Left colon (tissue), 2 donors: Measurements from ENCODE around the gene MARCHF3. TPM values are rescaled to one million over a fixed set of nuclear protein-coding genes. Genes with fewer than 3 reads are reported as not detected.

Source experiments
- ATAC-seq: fragments of 200-7000 bp; cut with Tn5 transposase; one replicate; pipeline ENCODE4 v1.9.1; 2020; ENCODE audit warnings: mild to moderate bottlenecking, moderate library complexity
- DNase-seq, 2 donors: peaks; one replicate each; pipeline ENCODE4 v3.0.0-alpha.2; 2020
- intact Hi-C, 2 donors: fragments of 100-400 bp; cut with DNase I in 1 of 2; cut with micrococcal nuclease in 1 of 2; formaldehyde crosslinking; loops; one replicate each; pipeline versions ENCODE4 v1.11.2 to v1.14.0; 2022; cut with DNase I, micrococcal nuclease
- total RNA-seq, 2 donors: library from RNA; stranded (reverse); fragmentation: NEBNext Ultra II Directional; extraction: Animal tissue kit (Norgen Biotek cat#: 25700); gene quantifications; one replicate each; pipeline ENCODE4 v1.2.1, GENCODE V29; 2021
- donor health status: DM: no; HTN: no; CAD: no.
- donor health status: DM: yes; HTN: yes; CAD: no.

The MARCHF3 gene
- total RNA-seq, 2 donors from 2014 or later = 40.3 to 57.7 TPM

DNA sequence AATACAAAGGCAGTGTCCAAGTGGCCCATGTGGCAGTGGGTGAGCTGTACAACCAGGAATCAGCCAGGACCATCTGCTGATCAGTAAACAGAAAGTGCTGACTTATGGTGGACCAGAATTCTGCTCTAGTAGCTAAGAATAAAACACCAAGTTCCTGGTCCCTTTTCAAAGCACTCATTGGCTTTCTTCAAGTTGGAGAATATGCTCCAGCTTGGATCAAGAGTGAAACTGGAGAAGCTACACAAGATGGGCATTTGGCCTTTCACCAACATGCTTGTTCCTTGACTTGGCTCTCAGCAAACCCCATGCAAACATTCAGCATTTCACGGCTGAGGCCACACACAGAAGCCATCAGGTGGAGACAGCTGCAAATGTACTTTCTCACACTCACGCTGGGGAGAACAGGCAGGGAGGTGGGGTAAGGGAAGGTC is 32.1 kb downstream of the MARCHF3 start:
- DNase-seq (no peak), ATAC-seq (peak; percentile 60)
- intact Hi-C loops = no loop called here

DNA sequence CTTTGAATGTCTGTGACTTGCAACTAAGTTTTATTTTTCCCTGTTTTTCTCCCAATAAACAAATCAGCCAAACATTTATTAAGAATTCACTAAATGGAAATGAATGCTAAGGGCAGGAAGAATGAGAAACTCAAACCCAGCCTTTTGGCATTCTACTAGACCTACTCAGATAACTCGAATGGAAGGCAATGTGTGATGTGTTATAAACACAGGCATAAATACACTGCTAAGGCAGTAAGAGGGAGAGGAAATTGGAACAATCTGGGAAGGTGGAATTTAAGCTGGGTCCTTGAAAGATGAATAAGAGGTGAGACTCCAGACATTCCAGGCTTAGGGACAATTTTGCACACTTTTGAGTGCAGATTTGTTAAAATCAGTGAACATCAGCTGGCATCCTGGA is 34.7 kb downstream of the MARCHF3 start:
- no peak for ATAC-seq
- intact Hi-C loops = no loop called here
- DNase-seq = no peak

DNA sequence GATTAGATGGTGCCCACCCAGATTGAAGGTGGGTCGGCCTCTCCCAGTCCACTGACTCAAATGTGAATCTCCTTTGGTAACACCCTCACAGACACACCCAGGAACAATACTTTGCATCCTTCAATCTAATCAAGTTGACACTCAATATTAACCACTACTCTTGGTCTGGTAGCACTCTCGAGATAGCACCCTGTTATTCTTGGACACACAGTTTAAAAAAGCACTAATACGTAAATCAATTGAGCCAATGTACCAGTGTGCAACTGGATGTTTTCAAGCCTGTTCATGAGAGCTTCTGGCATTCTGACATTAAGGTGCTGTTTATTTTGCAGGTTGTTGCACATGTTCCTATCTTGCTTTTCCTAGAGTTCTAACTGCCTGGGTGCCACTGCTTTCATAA is 35.3 kb downstream of the MARCHF3 start:
- intact Hi-C loops = no loop called here
- DNase-seq (no peak), ATAC-seq (no peak)

DNA sequence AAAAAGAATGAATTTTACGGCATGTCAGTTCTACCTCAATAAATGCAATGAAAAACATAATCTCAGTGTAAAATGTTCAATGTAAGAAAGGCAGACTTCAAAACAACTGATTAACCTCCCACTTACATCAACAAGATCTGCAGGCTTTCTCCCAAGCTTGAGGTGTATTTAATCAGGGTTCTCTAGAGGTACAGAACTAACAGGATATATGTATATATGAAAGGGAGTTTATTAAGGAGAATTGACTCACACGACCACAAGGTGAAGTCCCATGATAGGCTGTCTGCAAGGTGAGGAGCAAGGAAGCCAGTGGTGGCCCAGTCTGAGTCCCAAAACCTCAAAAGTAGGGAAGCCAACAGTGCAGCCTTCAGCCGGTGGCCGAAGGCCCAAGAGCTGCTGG is 35.9 kb downstream of the MARCHF3 start:
- intact Hi-C loops = no loop called here
- no peak for DNase-seq
- no peak for ATAC-seq

GRCh38 chr5:126988021-126988569 is 42.3 kb downstream of the MARCHF3 start:
- DNase-seq (no peak), ATAC-seq (no peak)
- intact Hi-C loops = no loop called here

DNA sequence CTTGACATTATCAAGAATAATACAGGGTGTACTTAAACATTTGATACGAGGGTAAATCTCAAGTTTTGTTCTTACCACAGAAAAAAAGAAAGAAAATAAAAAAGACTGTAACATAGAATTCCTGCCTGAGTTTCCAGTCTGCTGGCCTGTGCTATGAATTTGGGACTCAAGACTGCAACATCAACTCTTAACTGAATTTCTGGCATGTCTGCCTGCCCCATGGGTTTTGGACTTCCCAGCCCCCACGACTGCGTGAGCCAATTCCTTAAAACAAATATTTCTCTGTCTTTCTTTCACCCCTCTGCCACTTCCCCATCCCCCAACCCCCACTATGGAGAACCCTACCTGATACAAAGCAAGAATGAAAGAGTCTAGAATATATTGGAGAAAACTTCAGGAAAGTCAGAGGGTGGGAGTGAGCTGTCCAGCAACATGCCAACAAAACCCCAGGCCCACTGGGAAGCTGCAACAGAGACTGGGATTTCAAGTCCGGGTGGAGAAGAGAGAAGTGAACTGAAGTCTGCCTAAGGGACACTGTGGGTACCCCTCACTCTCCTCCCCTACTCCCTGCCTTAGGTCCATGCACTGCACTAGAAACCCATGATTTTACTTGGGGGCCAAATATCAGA is 43.0 kb downstream of the MARCHF3 start:
- ATAC-seq = no peak
- intact Hi-C loops = no loop called here
- DNase-seq = no peak

DNA sequence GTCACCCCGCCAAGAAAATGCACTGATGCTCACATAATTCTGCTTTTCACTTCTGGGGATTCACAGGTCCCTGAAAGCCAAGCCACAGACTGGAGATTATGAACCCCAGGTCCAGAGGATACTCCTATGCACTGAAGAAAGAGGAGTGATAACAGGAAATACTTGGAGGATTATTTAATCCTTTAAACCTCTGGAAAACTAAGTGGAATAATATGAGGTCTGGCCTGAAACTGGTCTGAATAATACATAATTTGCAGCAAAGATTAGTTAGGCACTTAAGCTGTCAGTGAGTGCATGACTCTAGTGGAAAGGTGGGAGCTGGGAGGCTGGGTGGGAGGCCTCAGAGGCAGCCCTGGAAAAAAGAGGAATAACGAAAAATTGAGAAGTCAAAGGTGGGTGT is 45.7 kb downstream of the MARCHF3 start:
- DNase-seq (no peak), ATAC-seq (no peak)
- intact Hi-C loops = no loop called here

DNA sequence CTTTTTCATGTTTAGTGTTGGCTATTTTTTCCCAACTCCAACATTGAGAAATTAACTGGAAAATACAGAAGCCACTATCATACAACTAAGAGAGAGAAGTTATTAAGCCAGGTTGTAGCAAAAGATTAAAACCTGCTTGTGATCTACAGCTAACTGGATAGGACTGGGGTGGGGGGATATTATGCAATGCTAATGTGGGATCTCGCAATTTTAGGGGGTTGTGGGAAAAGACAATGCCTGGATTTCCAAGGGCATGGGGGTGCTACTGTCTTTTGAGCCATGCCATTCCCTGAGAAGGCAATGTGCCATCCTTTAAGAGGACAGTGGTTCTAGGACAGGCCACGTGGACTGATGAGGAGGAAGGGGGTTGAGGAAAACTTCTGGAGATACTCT is 46.5 kb downstream of the MARCHF3 start:
- ATAC-seq = no peak
- intact Hi-C loops = no loop called here
- DNase-seq = no peak

DNA sequence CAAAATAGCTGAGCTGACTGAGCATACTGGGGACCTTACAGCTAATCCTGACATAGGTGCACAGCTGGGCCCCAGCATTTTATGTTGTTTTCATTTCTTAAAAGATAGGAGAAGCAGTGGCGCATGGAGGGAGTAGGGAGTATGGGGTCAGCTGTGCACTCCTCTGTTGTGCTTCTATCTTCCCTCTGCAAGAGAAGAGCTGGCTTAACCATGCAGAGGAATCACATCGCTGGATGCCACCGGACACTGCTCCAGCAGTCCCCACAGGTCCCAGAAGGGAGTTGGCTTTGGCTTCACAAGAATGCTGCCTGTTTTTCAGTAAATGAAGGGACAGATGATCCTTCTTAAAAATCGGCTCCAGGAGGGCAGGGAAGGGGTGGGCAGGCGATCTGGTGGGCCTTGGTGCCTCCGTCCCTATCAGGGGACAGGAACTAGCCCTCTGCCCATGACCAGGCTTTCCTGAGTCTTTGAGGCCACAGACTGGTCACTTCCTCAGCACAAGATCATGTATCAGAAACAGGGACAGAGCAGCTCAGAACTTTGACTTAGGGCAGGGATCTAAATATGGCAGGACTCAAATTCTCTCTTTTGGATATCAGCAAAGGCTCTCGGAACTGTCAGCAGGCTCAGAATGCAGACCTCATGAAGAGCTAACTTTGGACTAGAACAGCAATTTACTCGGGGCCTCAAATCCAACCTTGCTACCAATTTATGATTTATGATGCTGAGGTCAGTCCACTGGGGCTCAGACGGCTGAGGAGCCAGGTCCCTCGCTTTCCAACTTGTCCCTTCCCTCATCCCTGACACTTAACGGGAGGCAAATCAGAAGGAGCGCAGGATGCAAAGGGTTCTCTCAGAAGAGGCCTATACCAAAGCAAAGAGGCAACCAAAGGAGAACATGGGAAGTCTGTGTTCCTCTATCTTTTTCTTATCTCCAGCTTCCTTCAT is 47.2 kb downstream of the MARCHF3 start:
- intact Hi-C loops = no loop called here
- DNase-seq (no peak), ATAC-seq (no peak)

DNA sequence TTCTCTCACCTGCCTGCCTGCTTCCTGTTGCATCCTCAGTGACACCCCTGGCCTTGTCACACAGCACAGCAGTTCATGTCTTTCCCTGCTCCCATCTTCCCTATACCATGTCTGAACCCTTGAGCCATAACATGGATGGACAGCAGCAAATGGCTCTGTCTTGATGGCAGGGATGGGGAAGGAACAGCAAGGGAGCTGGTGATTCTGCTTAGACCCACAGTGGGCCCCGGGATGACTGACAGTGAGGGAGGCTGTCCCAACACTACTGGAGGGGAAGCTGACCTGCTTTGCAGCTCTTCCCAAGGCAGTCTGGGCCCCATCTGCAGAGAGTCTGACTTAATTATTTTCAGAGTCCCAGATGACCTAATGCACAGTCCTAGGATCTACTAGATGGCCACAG is 48.2 kb downstream of the MARCHF3 start:
- DNase-seq = no peak
- intact Hi-C loops = no loop called here

DNA sequence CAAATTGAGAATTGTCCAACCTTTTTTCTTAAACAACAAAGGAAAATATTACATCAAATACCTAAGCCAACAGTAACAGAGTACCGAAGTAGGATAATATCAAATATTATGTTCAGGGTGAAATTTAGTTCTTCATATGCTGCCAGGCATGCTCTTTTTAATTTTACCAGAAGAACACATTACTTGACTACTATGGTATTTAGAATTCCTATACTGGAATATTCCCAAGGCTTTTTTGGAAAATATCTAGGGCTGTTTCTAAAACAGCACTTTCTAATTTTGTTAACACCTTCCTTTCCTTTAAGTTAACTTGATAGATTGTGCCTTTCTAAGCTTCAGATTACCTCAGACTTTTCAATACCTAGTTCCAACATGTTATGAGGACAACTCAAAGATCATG is 48.7 kb downstream of the MARCHF3 start:
- no peak for DNase-seq
- ATAC-seq = no peak
- intact Hi-C loops = no loop called here

More for the DNA sequence above, 48.2 kb downstream of the MARCHF3 start:
- ATAC-seq = no peak

DNA sequence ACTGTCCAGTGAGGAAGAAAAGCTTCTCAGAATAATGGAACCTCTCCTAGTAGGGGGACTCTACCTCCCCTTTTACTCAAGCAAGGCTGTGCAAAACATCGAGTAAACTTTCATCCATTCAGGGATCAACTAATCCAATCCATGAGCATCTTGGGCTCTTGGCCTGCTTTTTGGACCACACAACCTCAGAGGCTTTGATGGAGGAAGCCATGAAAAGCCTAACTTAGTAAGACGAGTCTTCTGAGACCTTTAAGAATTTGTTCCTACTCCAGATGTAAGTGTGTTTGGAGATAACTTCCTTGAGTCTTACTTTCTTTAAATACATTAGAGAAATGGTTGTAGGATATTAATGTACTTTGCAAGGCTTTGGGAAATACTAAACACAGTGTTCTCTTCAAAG is 49.1 kb downstream of the MARCHF3 start:
- ATAC-seq = no peak
- DNase-seq = no peak
- intact Hi-C loops = no loop called here

GRCh38 chr5:126978258-126978657 is 52.1 kb downstream of the MARCHF3 start:
- intact Hi-C loops = no loop called here
- DNase-seq (no peak), ATAC-seq (no peak)

DNA sequence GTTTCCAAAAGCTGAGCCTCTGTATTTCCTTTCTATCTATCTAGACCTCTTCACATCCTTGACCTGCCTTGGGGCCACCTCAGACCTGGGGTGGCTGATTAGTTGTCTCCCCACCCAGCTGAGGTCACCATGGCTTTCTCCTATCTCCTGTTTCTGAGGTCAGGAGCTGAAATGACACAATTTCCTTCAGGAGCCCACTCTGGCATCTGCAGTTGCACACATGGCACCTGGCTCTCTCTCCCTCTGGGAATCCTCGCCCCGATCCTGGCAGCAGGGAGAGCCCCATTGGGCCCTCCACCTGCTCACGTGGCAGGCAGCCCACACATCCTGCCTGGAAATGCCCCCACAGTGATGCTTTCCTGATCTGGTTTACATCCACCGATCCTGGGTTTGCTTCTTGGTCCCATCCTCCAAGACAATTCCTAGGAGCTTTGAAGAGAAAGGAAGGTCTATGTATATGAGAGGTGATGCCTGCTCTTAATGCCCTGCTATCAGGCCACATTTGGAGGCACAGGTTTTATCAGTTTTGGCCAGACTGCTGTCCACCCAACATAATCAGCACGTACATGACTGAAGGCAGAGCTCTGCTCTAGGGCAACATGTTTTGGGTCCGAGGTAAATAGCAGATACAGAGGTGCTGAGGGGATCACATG is 53.7 kb downstream of the MARCHF3 start:
- ATAC-seq (no peak), DNase-seq (no peak)
- intact Hi-C loops = no loop called here

- intact Hi-C loops = no loop called here
- ATAC-seq = no peak
These were observed 54.6 kb downstream of the MARCHF3 start for GRCh38 chr5:126975796-126976195.

GRCh38 chr5:126973193-126973592 is 57.2 kb downstream of the MARCHF3 start:
- DNase-seq = peak in 1 of 2 donors; percentile 23
- peak; percentile 47 for ATAC-seq

More at GRCh38 chr5:126975796-126976195, 54.6 kb downstream of the MARCHF3 start:
- no peak for DNase-seq

DNA sequence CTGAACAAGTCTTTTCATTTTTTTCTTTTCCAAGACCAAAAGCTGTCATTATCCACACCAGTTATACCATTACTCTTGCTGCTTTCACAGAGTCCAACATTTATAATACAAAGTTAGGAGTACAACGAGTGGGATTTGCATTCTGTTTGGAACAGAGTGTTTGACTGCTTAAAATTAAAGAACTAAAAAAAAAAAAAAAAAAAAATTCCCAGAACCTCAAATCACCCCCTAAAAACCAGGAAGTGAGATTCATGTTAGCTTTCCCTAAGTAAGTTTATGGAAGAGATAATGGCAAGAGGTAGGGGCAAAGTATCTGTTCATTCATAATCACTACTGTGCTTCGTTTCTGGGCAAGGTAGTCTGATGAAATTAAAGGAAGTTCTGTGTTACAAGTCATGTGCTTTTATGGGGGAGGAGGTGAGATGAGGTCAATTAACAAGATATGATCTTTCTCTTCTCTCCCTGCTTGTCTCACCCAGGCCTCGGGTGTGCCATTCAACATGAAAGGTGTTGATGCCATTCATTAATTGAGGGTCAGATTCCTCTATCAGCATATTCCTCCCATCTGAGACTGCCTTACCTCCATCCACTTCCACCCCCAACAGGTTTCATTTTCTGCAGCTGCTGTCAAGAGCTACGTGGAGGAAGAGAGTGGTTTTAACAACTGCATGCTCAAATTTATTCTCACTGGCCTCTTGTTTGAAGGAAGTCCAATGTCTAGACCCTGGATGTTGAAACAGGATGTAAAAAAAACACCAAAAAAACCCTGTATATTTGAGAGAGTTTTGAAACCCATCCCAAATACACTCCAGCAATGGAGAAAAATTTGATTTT is 58.1 kb downstream of the MARCHF3 start:
- intact Hi-C loops = no loop called here
- ATAC-seq (peak; percentile 91), DNase-seq (peak; percentile 30 to 37)

More at GRCh38 chr5:126973193-126973592, 57.2 kb downstream of the MARCHF3 start:
- intact Hi-C loops = no loop called here

DNA sequence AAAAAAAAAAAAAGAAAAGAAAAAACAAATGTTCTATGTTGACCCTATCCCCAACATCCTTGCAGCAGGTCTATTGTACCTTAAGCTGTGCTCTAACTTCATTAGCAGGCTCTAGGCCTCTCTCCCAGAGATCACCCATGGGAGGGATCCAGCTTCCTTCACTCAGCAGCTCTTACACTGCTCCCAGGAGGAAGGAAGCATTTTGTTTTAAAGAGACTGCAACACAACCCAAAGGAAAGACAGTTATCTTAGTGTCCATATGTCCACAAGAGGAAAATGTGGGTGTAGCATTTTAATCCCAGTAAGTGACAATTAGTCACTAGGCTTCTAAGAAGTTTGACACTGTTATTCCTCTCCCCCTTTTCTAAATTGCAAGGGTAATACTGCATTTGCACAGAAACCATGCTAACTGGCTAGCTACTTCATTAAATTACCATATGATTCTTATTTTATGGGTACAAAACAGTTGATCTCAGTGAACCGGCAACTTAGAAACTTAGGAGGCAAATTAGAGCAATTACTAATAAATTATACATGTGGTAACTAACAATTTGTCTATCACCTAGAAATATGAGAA is 58.8 kb downstream of the MARCHF3 start:
- intact Hi-C loops = no loop called here
- DNase-seq = no peak
- peak; percentile 29 for ATAC-seq
